B cell (primary cell): ENCODE results near the gene HTR3C. TPM values are rescaled to one million over a fixed set of nuclear protein-coding genes. Genes with fewer than 3 reads are reported as not detected.

Experiments
- ATAC-seq: fragments of 200-7000 bp; cut with Tn5 transposase; one replicate; pipeline ENCODE4 v1.10.0; 2021; ENCODE audit warnings: low read depth, mild to moderate bottlenecking, moderate number of reproducible peaks, moderate library complexity
- CTCF ChIA-PET: fragments of 350-600 bp; sonication (Branson Sonifier 250); formaldehyde crosslinking; loops from one replicate; lab custom pipeline; 2021; ENCODE audit warnings: antibody characterized with exemption, inconsistent platforms; lab: Charles Lee
- POLR2A ChIA-PET: fragments of 350-600 bp; sonication (Branson Sonifier 250); formaldehyde crosslinking; loops from one replicate; lab custom pipeline; 2021; ENCODE audit warnings: antibody characterized with exemption; lab: Charles Lee
- DNase-seq: peaks from one replicate; pipeline ENCODE4 v3.0.0; 2013
- H2AFZ ChIP-seq: 2 replicates; pipeline ENCODE4 v1.6.1; 2012; ENCODE audit warnings: mild to moderate bottlenecking, low read depth, low read length; ENCODE audit not compliant: insufficient read depth, poor library complexity, severe bottlenecking
- H3K27ac ChIP-seq, 2 donors: 1 replicate in 1 of 2; 2 replicates in 1 of 2; pipeline ENCODE4 v1.5.1; 2012 to 2013; ENCODE audit warnings: low read length in 2 of 2, mild to moderate bottlenecking in 2 of 2, moderate library complexity in 1 of 2
- H3K27me3 ChIP-seq, 4 experiments: fragments of 200-600 bp in 1 of 4; sonication (generic) in 1 of 4; replicated peaks in 1 of 4; 1 replicate in 2 of 4; 2 replicates in 2 of 4; pipeline versions ENCODE4 v1.6.1 to v1.7.0; 2013 to 2016; ENCODE audit warnings: low read length in 3 of 4, mild to moderate bottlenecking in 2 of 4, mixed read lengths in 1 of 4, moderate library complexity in 1 of 4; ENCODE audit not compliant: insufficient read depth in 4 of 4, control insufficient read depth in 3 of 4; ENCODE audit errors: control extremely low read depth in 1 of 4
- H3K36me3 ChIP-seq, 2 experiments: replicated peaks in 1 of 2; 1 replicate in 1 of 2; 2 replicates in 1 of 2; pipeline versions ENCODE4 v1.6.1 to v1.7.1; 2013; ENCODE audit warnings: low read length in 1 of 2; ENCODE audit not compliant: insufficient read depth in 2 of 2, control insufficient read depth in 1 of 2; ENCODE audit errors: control extremely low read depth in 1 of 2, extremely low read depth in 1 of 2
- H3K4me1 ChIP-seq, 2 donors: fragments of 200-600 bp in 1 of 2; sonication (generic) in 1 of 2; 1 replicate in 1 of 2; 2 replicates in 1 of 2; pipeline versions ENCODE4 v1.5.1 to v1.6.1; 2013 to 2017; ENCODE audit warnings: low read length in 2 of 2; ENCODE audit not compliant: control insufficient read depth in 2 of 2, insufficient read depth in 2 of 2
- H3K4me2 ChIP-seq: replicated peaks from 2 replicates; pipeline ENCODE3; 2012; ENCODE audit warnings: mild to moderate bottlenecking, low read depth, low read length; ENCODE audit not compliant: poor library complexity, severe bottlenecking
- H3K4me3 ChIP-seq, 5 experiments: fragments of 200-600 bp in 1 of 5; sonication (generic) in 1 of 5; 1 replicate in 3 of 5; 2 replicates in 2 of 5; pipeline versions ENCODE4 v1.5.1 to v1.7.0; 2011 to 2016; ENCODE audit warnings: low read length in 4 of 5, mild to moderate bottlenecking in 4 of 5, low read depth in 2 of 5, control low read depth in 1 of 5, moderate library complexity in 1 of 5; ENCODE audit not compliant: insufficient read depth in 1 of 5; ENCODE audit errors: control extremely low read depth in 1 of 5, extremely low read depth in 1 of 5
- H3K79me2 ChIP-seq: fragments of 200-600 bp; sonication (generic); one replicate; pipeline ENCODE4 v1.6.0; 2016; ENCODE audit warnings: low read length; ENCODE audit not compliant: control insufficient read depth, insufficient read depth
- H3K9ac ChIP-seq: fragments of 200-600 bp; sonication (generic); 2 replicates; pipeline ENCODE4 v1.6.1; 2017; ENCODE audit warnings: mild to moderate bottlenecking, low read length, moderate library complexity
- H3K9me3 ChIP-seq, 3 donors: one replicate each; pipeline versions ENCODE4 v1.6.1 to v1.7.1; 2013; ENCODE audit warnings: low read length in 2 of 3; ENCODE audit not compliant: control insufficient read depth in 2 of 3, insufficient read depth in 1 of 3; ENCODE audit errors: control extremely low read depth in 1 of 3
- H4K20me1 ChIP-seq: 2 replicates; pipeline ENCODE4 v1.6.0; 2012; ENCODE audit warnings: mild to moderate bottlenecking, low read length; ENCODE audit not compliant: insufficient read depth, control insufficient read depth, poor library complexity, severe bottlenecking
- H3K27ac Mint-ChIP-seq: one replicate; pipeline ENCODE4 v1.8.0; 2021; ENCODE audit warnings: mixed read lengths
- H3K27me3 Mint-ChIP-seq: one replicate; pipeline ENCODE4 v1.8.0; 2021; ENCODE audit warnings: mixed read lengths
- H3K4me1 Mint-ChIP-seq: one replicate; pipeline ENCODE4 v1.8.0; 2021; ENCODE audit warnings: mixed read lengths
- H3K4me3 Mint-ChIP-seq: one replicate; pipeline ENCODE4 v1.8.0; 2021; ENCODE audit warnings: mixed read lengths
- H3K9me3 Mint-ChIP-seq: one replicate; pipeline ENCODE4 v1.8.0; 2022; ENCODE audit warnings: mixed read lengths; ENCODE audit not compliant: insufficient read depth
- CTCF ChIP-seq: fragments of 200-600 bp; IDR thresholded peaks from one replicate; pipeline ENCODE4 v1.8.0; 2022; ENCODE audit warnings: antibody characterized with exemption, mild to moderate bottlenecking
- EZH2 ChIP-seq: IDR thresholded peaks from 2 replicates; pipeline ENCODE4 v1.6.1; 2012; ENCODE audit warnings: borderline replicate concordance, low read depth, mild to moderate bottlenecking, moderate library complexity, low read length; ENCODE audit not compliant: insufficient read depth, poor library complexity, severe bottlenecking
- WGBS: methylation state at CpG from one replicate; pipeline ENCODE4 v1.1.5; 2013; ENCODE audit warnings: missing lambda C conversion rate; ENCODE audit not compliant: insufficient coverage; 5-methylcytosine and 5-hydroxymethylcytosine counted together
- intact Hi-C: fragments of 100-400 bp; cut with micrococcal nuclease; formaldehyde crosslinking; loops from one replicate; pipeline ENCODE4 v1.10.0; 2022
- polyA plus RNA-seq: library from polyadenylated mRNA; depleted of rRNA; stranded (reverse); fragments of >200 nt; gene quantifications from 2 replicates; pipeline ENCODE4 v1.2.3, GENCODE V29; 2012
- total RNA-seq, 2 donors: library from RNA; stranded (reverse); fragments of 120-200 nt in 1 of 2; gene quantifications; 1 replicate in 1 of 2; 2 replicates in 1 of 2; pipeline versions ENCODE4 v1.2.3 to v1.2.4, GENCODE V29; 2013 to 2022

HTR3C gene
- total and polyA plus RNA-seq, 2 donors (not counting 1 experiment from before 2014, with no cell fraction given) = not detected

- no peaks in the 10 kb centered on the region for H3K4me1 Mint-ChIP-seq
- POLR2A ChIA-PET = no interaction called here
These were observed 13.4 kb downstream of the HTR3C start for GRCh38 chr3:184066211-184066610.

GRCh38 chr3:184067573-184068055, 14.8 kb downstream of the HTR3C start:
- intact Hi-C loops = no loop called here

More at GRCh38 chr3:184066211-184066610, 13.4 kb downstream of the HTR3C start:
- no peaks in the 10 kb centered on the region for H3K4me1 ChIP-seq
- no peaks in the 10 kb centered on the region for H4K20me1 ChIP-seq
- intact Hi-C loops = no loop called here
- H3K4me2 ChIP-seq = no peak overlapping the region
- Mint-ChIP-seq H3K27me3 (peaks cover 19% of the 10 kb centered on the region), H3K27ac (no peak overlapping the region), H3K9me3 (peaks cover 4% of the 10 kb centered on the region), H3K4me3 (no peak overlapping the region)
- no peak for DNase-seq
- H3K79me2 ChIP-seq = no peaks in the 10 kb centered on the region
- no peak overlapping the region for H2AFZ ChIP-seq
- TF ChIP-seq CTCF = no peak
- TF ChIP-seq EZH2 = no peak
- no CpG with 5 or more reads among the region's 2 CpGs for whole genome bisulfite sequencing
- no peaks in the 10 kb centered on the region for H3K36me3 ChIP-seq
- H3K27me3 ChIP-seq = no peaks in the 10 kb centered on the region
- no peak for ATAC-seq
- H3K9me3 ChIP-seq = peaks cover 0 to 10% (median 0%) of the 10 kb centered on the region in 3 donors
- no peak overlapping the region for H3K9ac ChIP-seq
- CTCF ChIA-PET = no interaction called here
- H3K4me3 ChIP-seq = no peak overlapping the region
- H3K27ac ChIP-seq = no peak overlapping the region

More at GRCh38 chr3:184067573-184068055, 14.8 kb downstream of the HTR3C start:
- Histone ChIP-seq H3K4me3 (no peak overlapping the region), H3K9ac (no peak overlapping the region), H3K9me3 (peaks cover 0 to 10% (median 0%) of the 10 kb centered on the region in 3 donors), H4K20me1 (no peaks in the 10 kb centered on the region), H3K27me3 (no peaks in the 10 kb centered on the region), H2AFZ (no peak overlapping the region), H3K4me2 (no peak overlapping the region), H3K36me3 (no peaks in the 10 kb centered on the region), H3K27ac (no peak overlapping the region), H3K4me1 (no peaks in the 10 kb centered on the region), H3K79me2 (no peaks in the 10 kb centered on the region)
- no peak for TF ChIP-seq CTCF
- Mint-ChIP-seq H3K9me3 (peaks cover 4% of the 10 kb centered on the region), H3K4me3 (no peak overlapping the region), H3K4me1 (no peaks in the 10 kb centered on the region), H3K27ac (no peak overlapping the region), H3K27me3 (peaks cover 19% of the 10 kb centered on the region)
- CTCF ChIA-PET = no interaction called here
- DNase-seq = no peak
- POLR2A ChIA-PET = no interaction called here
- ATAC-seq = no peak
- 82% methylated on average over 3 of the region's 6 CpGs for WGBS
